Measurements from ENCODE around the gene TRABD.
"Not testable (repeated sequence)": the region's sequence is repeated elsewhere in the genome, so short reads cannot be mapped to it uniquely, and the experiment has no call there.

The TRABD gene

DNA sequence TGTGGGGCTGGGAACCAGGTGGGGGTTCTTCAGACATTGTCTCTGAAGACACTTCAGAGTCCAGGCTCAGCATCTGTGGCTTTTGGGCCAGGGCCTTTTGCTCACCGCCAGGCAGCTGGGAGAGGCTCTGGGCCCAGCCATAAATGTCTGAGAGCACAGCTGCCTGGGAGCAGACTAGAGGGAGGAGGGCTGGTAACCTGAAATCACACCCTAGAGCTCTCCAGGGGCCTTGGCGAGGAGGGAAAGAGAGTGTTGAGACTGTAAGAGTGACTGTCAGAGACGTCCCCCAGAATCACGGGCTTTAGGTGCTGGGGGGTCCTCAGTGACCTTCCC is 4.1 kb downstream of the TRABD start:
- DNase-seq, result no peak

DNA sequence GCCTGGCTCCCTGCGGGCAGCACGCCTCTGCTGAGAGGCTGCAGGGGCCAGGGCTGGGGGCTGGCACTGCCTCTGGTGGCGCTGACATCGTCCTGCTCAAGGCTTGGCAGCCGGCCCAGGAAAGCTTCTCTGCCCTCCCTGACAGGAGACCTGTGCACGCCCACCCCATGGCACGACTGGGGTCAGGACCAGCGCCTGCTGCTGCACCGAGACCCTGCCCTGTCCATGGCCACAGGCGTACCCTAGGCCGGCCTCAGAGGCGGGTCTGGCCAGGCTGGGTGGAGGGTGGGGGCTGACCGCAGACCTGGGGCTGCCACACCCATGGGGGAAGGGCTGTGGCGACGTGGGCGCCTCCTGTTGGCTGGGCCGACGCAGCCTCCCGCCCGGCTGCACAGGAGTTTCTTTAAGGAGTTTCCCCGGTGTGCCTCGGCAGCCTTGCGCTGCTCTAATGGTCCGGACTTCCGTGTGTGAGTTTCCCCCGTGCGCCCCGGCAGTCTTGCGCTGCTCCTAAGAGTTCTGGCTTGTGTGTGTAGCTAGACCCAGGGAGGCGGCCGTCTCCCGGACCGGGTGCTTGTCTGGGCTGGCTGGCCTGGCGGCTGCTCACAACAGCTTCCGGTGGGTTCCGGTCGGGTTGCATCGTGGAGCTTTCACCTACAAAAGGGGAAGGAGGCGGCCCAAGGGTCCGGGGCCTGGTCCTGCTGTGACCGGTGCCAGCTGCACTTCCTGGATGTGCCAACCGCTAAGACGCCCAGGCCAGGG is 4.6 kb downstream of the TRABD start:
- peak; percentile 81 for DNase-seq

GRCh38 chr22:50190941-50191741 is 5.4 kb downstream of the TRABD start:
- DNase-seq, result no peak

- no peak for DNase-seq
Observed at GRCh38 chr22:50192436-50193204, 6.9 kb downstream of the TRABD start.

DNA sequence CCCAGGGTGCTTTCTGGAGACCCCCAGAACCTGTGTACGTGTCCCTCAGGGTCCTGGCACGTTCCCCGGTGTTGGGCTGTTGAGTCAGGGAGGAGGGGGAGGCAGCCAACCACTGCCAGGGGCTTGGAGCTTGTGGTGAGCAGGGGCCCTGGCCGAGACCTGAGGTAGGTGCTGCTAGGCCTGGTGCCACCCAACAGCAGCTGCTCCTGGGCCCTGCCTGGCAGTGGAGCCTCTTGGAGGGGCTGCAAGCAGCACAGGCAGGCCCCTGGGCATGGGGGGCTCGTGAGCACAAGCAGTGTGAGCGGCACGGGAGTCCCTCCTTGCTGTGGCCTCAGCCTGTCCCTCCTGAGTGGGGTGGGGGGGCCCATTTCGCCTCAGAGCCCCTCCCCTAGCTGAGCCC is 7.9 kb downstream of the TRABD start:
- DNase-seq, result no peak

DNA sequence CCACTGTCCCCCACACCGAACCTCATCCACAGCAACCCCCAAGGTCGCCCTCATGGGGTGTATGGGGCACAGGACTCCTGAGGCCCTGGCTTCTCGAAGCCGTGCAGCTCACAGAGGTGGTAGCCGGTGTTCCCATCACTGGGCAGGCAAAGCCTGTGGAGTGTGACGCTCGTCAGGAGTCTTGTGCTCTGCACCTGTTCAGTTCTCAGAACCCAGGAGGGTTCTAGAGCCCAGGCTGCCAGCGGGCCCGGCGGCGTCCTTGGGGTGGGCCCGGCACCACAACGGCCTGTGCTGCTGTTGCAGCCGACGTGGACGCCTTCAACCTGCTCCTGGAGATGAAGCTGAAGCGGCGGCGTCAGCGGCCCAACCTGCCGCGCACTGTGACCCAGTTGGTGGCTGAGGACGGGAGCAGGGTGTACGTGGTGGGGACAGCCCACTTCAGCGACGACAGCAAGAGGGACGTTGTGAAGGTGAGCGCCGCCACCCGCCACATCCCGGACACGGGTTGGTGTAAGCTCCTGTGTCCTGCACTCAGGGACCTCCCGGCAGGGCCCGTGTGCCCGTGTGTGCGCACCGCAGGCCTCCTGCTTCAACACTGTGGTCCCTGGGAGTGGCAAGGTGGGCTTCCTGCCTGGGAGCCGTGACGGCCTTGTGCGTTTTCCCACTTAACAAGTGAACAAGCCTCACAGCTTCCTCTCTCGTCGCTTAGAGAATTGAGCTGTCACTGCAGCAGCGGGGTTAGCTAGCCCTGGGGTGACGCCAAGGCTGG is 8.5 kb downstream of the TRABD start:
- DNase-seq, result no peak

DNA sequence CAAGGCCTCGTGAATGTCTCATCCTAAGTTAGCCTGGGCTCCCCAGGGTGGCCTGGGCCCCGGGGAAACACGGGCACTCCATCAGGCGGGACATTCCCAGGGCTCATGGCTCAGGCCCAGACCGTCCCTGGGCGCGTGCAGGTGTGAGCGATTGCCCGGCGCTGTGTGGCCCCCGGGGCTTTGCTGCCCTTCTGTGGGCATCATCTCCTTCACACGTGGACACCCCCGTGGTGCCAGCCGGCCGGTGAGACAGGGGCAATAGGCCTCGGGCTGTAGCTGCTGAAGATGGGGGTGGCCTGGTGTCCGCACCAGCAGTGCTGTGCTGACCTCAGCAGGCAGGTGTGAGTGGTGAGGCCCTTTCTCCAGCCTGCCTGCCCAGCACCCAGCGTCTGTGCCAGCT is 10.5 kb downstream of the TRABD start:
- DNase-seq, result no peak

GRCh38 chr22:50197000-50197800 is 11.5 kb downstream of the TRABD start:
- DNase-seq, result no peak

GRCh38 chr22:50197856-50198623 is 12.3 kb downstream of the TRABD start:
- DNase-seq, result no peak

DNA sequence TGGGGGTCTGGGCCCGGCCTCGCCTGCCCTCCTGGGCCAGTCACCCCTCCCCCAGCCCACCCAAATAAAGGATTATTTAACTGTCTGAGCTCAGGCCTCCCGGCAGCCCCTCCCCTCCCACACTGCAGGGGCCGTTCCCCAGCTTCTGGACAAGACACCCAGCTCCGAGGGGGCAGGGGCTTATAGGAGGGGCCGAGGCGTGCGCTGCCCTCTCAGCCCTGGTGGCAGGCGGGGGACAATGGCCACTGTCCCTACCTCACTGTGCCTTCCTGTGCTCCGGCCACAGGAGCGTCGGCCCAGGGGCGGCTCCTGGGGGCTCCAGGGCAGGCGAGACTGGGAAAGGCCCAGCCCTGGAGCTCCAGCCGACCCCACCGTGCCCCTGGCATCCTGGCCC is 12.9 kb downstream of the TRABD start:
- no peak for DNase-seq

- no peak for DNase-seq
Observed at GRCh38 chr22:50199251-50199721, 13.6 kb downstream of the TRABD start.

- no peak for DNase-seq
Observed at GRCh38 chr22:50199829-50200460, 14.2 kb downstream of the TRABD start.

- DNase-seq, result peak; percentile 96
Observed at GRCh38 chr22:50200461-50201190, 14.9 kb downstream of the TRABD start, which contains the start of gene SELENOO. Gene SELENOO (plus strand): TSS chr22:50201011. CDS start chr22:50201037, 26 bp downstream.

GRCh38 chr22:50201191-50202129 is 15.7 kb downstream of the TRABD start:
- DNase-seq, result no peak

DNA sequence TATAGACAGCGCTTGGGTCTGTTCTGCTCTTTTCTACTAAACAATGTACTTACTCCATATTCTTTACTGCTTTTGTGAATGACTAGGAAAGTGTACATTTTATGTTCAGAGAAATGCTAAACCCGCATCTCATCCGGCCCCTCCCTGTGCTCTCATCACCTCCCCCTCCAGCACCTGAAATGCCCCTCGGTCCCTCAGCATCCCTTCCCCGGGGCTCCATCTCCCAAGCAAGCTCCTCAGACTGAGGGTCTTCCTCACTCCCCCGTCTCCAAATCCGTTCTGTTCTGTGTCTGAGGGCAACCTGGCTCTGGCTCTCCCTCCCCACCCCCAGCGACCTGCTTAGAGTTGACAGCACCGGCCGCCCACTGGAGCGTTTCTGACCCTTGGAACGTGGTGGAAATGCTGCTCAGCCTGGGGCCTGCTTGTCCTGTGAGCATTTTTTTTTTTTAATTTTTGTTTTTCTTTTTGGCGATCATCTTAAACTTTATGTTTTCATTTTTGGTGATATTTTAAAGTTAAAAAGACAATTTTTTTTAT is 16.5 kb downstream of the TRABD start:
- DNase-seq, result no peak

- DNase-seq, result no peak
Observed at GRCh38 chr22:50203288-50203687, 17.6 kb downstream of the TRABD start.

- no peak for DNase-seq
Observed at GRCh38 chr22:50204571-50204970, 18.9 kb downstream of the TRABD start.

DNA sequence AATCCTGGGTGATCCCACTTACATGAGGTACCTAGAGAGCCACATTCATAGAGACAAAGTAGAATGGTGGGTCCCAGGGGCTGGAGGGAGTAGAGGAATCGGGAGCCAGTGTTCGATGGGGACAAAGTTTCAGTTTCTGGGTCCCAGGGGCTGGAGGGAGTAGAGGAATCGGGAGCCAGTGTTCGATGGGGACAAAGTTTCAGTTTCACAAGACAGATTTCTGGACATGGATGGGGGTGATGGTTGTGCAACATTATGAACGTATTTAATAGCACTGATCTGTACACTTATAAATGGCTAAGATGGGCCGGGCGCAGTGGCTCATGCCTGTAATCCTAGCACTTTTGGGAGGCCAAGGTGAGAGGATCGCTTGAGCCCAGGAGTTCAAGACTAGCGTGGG is 19.3 kb downstream of the TRABD start:
- not testable (repeated sequence) for DNase-seq
